Neutrophil (primary cell): ENCODE data around the gene TUBGCP6.

Source experiments
- H3K27ac ChIP-seq: fragments of 200-600 bp; sonication (generic); 2 replicates; pipeline ENCODE4 v1.5.1; 2016; ENCODE audit warnings: mild to moderate bottlenecking, moderate library complexity
- H3K27me3 ChIP-seq: fragments of 200-600 bp; sonication (generic); 2 replicates; pipeline ENCODE4 v1.6.0; 2016; ENCODE audit warnings: mild to moderate bottlenecking
- H3K36me3 ChIP-seq: fragments of 200-600 bp; sonication (generic); 2 replicates; pipeline ENCODE4 v1.5.1; 2017
- H3K4me1 ChIP-seq, 2 experiments: fragments of 200-600 bp in 1 of 2; sonication (generic) in 1 of 2; 1 replicate in 1 of 2; 2 replicates in 1 of 2; pipeline versions ENCODE4 v1.5.1 to v1.6.1; 2013 to 2016; ENCODE audit warnings: low read depth in 1 of 2, low read length in 1 of 2, mild to moderate bottlenecking in 1 of 2, moderate library complexity in 1 of 2; ENCODE audit not compliant: control insufficient read depth in 1 of 2, insufficient read depth in 1 of 2
- H3K4me3 ChIP-seq, 2 experiments: fragments of 200-600 bp in 1 of 2; sonication (generic) in 1 of 2; 1 replicate in 1 of 2; 2 replicates in 1 of 2; pipeline ENCODE4 v1.5.1; 2013 to 2016; ENCODE audit warnings: low read depth in 1 of 2, low read length in 1 of 2, mild to moderate bottlenecking in 1 of 2, moderate library complexity in 1 of 2
- H3K9me3 ChIP-seq: fragments of 200-600 bp; sonication (generic); 2 replicates; pipeline ENCODE4 v1.5.1; 2016
- CTCF ChIP-seq: fragments of 200-600 bp; sonication (generic); IDR thresholded peaks from 2 replicates; pipeline ENCODE4 v1.5.1; 2016; ENCODE audit warnings: antibody characterized with exemption

Gene TUBGCP6

GRCh38 chr22:50272044-50272802 lies 27.4 kb upstream of the TUBGCP6 start:
- TF ChIP-seq CTCF: no peak
- Histone ChIP-seq H3K4me3 (no peak overlapping the region), H3K27me3 (peaks cover 72% of the 10 kb centered on the region), H3K4me1 (peaks cover 0 to 23% of the 10 kb centered on the region in 2 experiments), H3K36me3 (no peaks in the 10 kb centered on the region), H3K27ac (no peak overlapping the region), H3K9me3 (no peaks in the 10 kb centered on the region)

- peaks cover 0 to 23% of the 10 kb centered on the region in 2 experiments for H3K4me1 ChIP-seq
- H3K4me3 ChIP-seq: peak overlapping the region in 1 of 2 experiments; percentile 30
- TF ChIP-seq CTCF: no peak
- no peaks in the 10 kb centered on the region for H3K9me3 ChIP-seq
- peaks cover 79% of the 10 kb centered on the region for H3K27me3 ChIP-seq
- H3K27ac ChIP-seq: no peak overlapping the region
- no peaks in the 10 kb centered on the region for H3K36me3 ChIP-seq
These were observed 26.7 kb upstream of the TUBGCP6 start for GRCh38 chr22:50271519-50271970.

- Histone ChIP-seq H3K4me1 (peaks cover 0 to 23% of the 10 kb centered on the region in 2 experiments), H3K27ac (no peak overlapping the region), H3K27me3 (peaks cover 86% of the 10 kb centered on the region), H3K36me3 (no peaks in the 10 kb centered on the region), H3K4me3 (peak overlapping the region in 1 of 2 experiments; percentile 30), H3K9me3 (no peaks in the 10 kb centered on the region)
- TF ChIP-seq CTCF: no peak
These were observed 26.0 kb upstream of the TUBGCP6 start for GRCh38 chr22:50270666-50271394.

- Histone ChIP-seq H3K4me1 (peaks cover 0 to 23% of the 10 kb centered on the region in 2 experiments), H3K36me3 (no peaks in the 10 kb centered on the region), H3K9me3 (no peaks in the 10 kb centered on the region), H3K27me3 (peaks cover 93% of the 10 kb centered on the region), H3K4me3 (peak within 1 kb of the TSS in 1 of 2 experiments; percentile 45), H3K27ac (no peak within 1 kb of the TSS)
- no peak for TF ChIP-seq CTCF
These were observed 25.3 kb upstream of the TUBGCP6 start, which contains the start of gene MAPK11 for GRCh38 chr22:50269970-50270665. TSS of gene MAPK11 (minus strand) at chr22:50270380. CDS start at chr22:50270292, 88 bp downstream.

- Histone ChIP-seq H3K36me3 (no peaks in the 10 kb centered on the region), H3K4me3 (peak overlapping the region in 1 of 2 experiments; percentile 45), H3K27ac (no peak overlapping the region), H3K9me3 (no peaks in the 10 kb centered on the region), H3K27me3 (peaks cover 98% of the 10 kb centered on the region), H3K4me1 (peaks cover 0 to 23% of the 10 kb centered on the region in 2 experiments)
- TF ChIP-seq CTCF: no peak
These were observed 24.7 kb upstream of the TUBGCP6 start for GRCh38 chr22:50269573-50269969.
